Gastroesophageal sphincter (tissue), 3 donors: Measurements from ENCODE around the gene THSD7A.

Source experiments
- EP300 ChIP-seq: sonication (generic); formaldehyde crosslinking; IDR thresholded peaks from one replicate; pipeline ENCODE4 v1.6.1; 2017; ENCODE audit warnings: antibody characterized with exemption, mild to moderate bottlenecking
- POLR2A ChIP-seq, 2 donors: fragments of 450-650 bp; IDR thresholded peaks; one replicate each; pipeline ENCODE4 v1.6.1; 2017; ENCODE audit warnings: antibody characterized with exemption in 2 of 2, mild to moderate bottlenecking in 2 of 2, moderate library complexity in 1 of 2
- POLR2AphosphoS5 ChIP-seq: sonication (generic); formaldehyde crosslinking; IDR thresholded peaks from one replicate; pipeline ENCODE4 v1.6.1; 2017; ENCODE audit warnings: antibody characterized with exemption
- TF ChIP-seq, protein P1 (sequence below), 4 experiments: fragments of 200-600 bp in 2 of 4; fragments of 450-650 bp in 2 of 4; sonication (generic) in 1 of 4; IDR thresholded peaks; one replicate each; pipeline ENCODE4 v1.5.1; 2017 to 2019; ENCODE audit warnings: antibody characterized with exemption in 4 of 4, mild to moderate bottlenecking in 2 of 4, moderate library complexity in 2 of 4

DNA sequence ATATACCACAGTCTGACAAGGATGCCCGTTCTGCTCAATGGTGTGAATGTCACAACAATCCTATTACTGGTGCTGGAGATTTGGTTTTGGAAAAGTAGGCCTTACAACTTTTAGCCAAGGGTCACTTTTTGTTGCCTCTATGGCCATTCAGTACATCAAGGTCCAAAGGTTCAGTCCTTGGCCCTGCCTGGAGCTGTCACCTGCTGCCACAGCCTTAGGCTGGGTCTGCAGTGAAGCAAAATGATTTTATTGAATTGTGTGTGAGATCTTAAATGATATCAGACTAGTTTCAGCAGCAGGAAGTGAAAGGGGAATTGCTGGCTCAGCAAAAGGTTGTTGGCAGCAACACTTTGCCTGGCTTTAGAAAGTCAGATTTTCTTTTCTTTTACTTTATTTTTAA is 427.6 kb downstream of the THSD7A start:
- TF ChIP-seq, protein P1, sequence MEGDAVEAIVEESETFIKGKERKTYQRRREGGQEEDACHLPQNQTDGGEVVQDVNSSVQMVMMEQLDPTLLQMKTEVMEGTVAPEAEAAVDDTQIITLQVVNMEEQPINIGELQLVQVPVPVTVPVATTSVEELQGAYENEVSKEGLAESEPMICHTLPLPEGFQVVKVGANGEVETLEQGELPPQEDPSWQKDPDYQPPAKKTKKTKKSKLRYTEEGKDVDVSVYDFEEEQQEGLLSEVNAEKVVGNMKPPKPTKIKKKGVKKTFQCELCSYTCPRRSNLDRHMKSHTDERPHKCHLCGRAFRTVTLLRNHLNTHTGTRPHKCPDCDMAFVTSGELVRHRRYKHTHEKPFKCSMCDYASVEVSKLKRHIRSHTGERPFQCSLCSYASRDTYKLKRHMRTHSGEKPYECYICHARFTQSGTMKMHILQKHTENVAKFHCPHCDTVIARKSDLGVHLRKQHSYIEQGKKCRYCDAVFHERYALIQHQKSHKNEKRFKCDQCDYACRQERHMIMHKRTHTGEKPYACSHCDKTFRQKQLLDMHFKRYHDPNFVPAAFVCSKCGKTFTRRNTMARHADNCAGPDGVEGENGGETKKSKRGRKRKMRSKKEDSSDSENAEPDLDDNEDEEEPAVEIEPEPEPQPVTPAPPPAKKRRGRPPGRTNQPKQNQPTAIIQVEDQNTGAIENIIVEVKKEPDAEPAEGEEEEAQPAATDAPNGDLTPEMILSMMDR (IDR thresholded peaks at IDR 0.05): no peak
- TF ChIP-seq POLR2A (IDR thresholded peaks at IDR 0.05): no peak
- no peak for TF ChIP-seq EP300
- TF ChIP-seq POLR2AphosphoS5: no peak
